ENCODE data around the gene EMC6. TPM values are rescaled to one million over a fixed set of nuclear protein-coding genes. Genes with fewer than 3 reads are reported as not detected.

Gene EMC6
- total RNA-seq (2014; rRNA removed; shearing (Covaris generic)), result 36.5 and 41.5 TPM in 2 replicates

DNA sequence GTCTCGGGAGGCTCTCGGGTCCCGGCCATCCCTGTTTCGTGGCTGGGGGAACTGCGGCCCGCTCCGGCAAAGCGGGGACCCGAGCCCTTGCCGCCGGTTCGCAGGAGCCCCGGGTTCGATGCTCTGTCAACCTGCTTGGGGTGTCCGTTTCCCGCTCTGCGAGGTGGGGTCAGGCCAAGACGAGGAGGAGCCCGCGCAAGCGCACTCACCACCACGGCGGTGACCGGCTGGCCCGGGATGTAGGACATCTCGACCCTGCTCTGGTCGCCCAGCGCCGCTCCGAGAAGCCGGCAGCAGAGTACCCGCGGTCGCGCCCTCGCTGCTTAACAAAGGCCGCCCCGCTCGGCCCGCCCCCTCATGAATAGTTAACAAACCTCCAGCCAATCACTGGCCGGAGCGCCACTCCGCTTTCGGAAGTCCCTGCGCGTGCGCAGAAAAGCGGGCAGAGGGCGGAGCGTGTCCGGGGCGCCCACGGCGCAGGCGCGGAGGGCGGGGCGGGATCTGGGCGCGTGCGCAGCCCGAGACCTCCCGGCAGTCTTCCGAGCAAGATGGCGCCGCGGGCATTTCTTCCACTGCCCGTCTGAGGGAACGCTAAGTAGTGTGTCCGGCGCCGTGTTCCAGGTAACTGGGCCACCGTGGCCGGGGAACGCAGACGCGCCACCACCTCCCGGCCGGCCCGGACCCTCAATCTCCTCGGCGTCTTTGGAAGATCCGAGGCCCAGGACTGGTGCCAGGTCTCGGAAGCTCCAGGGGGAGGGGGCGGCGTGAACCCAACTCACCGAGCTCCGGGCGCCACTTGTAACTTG is at the start of gene EMC6, which contains the start of gene TAX1BP3:
EMC6 (plus strand) TSS at position 534 of the 806 bp plus-strand sequence. CDS start 335 bp downstream, outside the sequence.
TAX1BP3 (minus strand) TSS at position 300 of the 806 bp plus-strand sequence; CDS start at position 248, 52 bp downstream.
- peak; percentile 96 for DNase-seq (ENCODE audit: low read depth)

- DNase-seq (ENCODE audit: low read depth), result no peak
Measured at GRCh38 chr17:3621146-3621720, 47.4 kb upstream of the EMC6 start.

GRCh38 chr17:3622977-3623594 is 45.5 kb upstream of the EMC6 start:
- no peak for DNase-seq (ENCODE audit: low read depth)

- DNase-seq (ENCODE audit: low read depth), result no peak
Measured at GRCh38 chr17:3626831-3627768, 41.5 kb upstream of the EMC6 start.

GRCh38 chr17:3627769-3628167 is 40.8 kb upstream of the EMC6 start:
- no peak for DNase-seq (ENCODE audit: low read depth)

DNA sequence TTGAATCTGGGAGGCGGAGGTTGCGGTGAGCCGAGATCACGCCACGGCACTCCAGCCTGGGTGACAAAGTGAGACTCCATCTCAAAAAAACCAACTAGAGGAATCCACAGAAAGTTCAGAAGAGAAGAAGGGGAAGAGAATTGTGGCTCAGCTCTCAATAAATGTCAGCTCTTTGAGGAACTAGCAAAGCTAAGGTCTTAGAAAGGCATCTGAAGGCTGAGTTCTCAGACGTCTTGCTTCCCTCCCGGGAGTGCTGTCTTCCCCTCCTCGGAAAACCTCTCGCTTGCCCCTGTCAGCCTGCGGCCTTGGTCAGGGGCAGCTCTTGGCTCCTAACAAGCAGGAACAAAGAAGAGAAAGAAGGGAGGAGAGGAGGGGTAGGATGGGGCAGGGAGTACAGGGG is 37.8 kb upstream of the EMC6 start:
- DNase-seq (ENCODE audit: low read depth), result no peak

DNA sequence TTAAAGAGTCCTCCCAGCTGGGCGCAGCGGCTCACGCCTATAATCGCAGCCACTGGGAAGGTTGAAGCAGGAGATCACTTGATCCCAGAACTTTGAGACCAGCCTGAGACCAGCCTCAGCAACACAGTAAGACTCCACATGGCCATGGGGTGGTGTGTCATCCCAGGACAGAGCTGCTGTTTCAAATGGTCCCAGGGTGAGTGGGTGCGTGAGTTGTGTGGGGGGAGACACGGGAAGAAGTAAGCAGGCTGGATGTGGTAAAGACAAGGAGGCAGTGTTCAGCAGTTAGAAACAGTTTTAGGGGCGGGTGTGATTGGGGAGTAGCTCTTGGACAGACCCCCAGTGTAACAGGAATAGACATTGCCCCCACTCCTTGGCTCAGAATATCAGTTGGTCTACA is 36.3 kb upstream of the EMC6 start:
- DNase-seq (ENCODE audit: low read depth), result no peak

GRCh38 chr17:3635474-3636153 is 33.0 kb upstream of the EMC6 start:
- DNase-seq (ENCODE audit: low read depth), result peak; percentile 13

DNA sequence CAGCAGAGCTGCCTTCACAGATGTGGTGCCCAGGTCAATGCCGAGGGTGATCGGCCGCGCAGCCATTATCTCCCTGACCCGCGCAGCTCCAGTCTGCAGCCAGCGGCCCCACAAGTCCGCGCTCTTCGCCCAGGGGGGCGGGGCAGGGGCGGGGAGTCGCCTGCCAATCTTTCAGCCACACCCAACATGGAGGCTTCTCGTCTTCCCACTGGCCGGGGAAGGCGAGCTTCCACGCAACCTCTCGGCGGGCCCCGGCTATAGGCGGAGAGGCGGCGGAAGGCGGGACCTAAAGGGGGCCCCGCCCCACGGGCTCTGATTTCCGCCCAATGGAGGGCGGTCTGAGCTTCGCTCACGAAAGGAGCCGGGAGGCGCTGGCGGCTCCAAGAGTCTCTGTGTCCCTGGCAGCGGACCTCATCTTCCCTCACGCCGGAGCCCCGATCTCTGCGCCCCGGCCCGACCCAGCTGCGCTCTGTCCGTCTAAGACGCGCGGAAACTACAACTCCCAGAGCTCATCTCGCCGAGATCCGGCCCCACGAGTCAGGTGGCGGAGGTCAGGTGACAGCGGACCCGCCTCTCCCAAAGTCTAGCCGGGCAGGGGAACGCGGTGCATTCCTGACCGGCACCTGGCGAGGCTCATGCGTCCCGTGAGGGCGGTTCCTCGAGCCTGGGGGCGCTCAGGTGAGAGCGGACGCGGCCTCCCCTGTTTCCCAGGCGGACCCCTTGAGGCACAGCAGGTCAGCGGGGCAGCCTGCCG is 32.3 kb upstream of the EMC6 start, which contains the start of the genes CTNS and SHPK:
CTNS (plus strand) TSS at position 607 of the 754 bp plus-strand sequence. CDS start 3,447 bp downstream, outside the sequence.
SHPK (minus strand) TSS at position 97 of the 754 bp plus-strand sequence; CDS start at position 66, 31 bp downstream.
- peak; percentile 95 for DNase-seq (ENCODE audit: low read depth)

GRCh38 chr17:3636908-3637373 is 31.7 kb upstream of the EMC6 start:
- no peak for DNase-seq (ENCODE audit: low read depth)

- peak; percentile 37 for DNase-seq (ENCODE audit: low read depth)
Measured at GRCh38 chr17:3639981-3640596, 28.5 kb upstream of the EMC6 start.

GRCh38 chr17:3641014-3641413 is 27.6 kb upstream of the EMC6 start:
- DNase-seq (ENCODE audit: low read depth), result no peak

DNA sequence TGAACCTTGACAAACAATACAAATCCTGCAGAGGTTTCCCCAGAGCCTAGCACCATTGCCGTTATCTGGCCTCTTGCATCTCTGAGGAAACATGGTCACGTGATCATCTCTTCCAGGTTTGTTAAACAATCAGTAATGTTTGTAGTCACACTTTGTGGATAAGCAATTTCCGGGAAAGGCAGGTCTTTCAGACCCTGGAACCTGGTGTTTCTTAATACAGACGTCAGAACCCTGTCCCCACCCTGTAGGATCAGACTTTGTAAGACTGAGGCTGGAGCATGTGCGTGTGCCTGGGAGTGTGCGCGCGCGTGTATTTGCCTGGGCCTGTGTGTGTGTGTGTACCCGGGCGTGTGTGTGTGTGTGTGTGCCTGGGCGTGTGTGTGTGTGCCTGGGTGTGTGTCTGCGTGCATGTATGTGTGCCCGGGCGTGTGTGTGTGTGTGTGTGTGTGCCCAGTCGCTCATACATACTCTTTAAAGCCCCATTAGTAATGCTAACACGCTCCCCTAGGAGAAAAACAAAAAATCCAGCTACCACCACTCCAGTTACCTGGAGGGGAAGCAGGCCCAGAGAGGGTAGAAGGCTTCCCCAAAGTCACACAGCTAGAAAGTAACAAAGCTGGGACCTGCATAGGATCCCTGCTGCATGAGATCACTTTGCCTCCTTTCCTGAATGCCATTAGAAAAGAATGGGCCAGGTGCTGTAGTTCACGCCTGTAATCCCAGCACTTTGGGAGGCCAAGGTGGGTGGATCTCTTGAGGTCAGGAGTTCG is 26.7 kb upstream of the EMC6 start:
- no peak for DNase-seq (ENCODE audit: low read depth)

DNA sequence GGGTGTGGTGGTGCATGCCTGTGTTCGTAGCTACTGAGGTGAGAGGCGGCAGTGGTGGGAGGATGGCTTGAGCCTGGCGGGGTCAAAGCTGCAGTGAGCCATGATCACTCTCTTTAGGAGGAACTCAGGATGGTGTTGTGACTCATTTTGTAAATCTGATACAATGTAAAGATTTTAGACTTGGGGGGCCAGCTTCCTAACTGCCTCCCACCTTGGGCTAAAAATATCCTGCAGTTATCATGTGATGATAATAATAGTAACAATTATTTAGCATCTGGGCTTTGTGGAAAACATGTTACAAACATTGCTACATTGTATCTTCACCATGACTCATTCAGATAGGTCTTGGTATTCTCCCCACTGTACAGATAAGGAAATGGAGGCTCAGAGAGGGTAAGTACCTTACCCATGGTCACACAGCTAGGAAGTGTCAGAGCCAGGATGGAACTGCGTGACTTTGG is 24.7 kb upstream of the EMC6 start:
- DNase-seq (ENCODE audit: low read depth), result no peak

- no peak for DNase-seq (ENCODE audit: low read depth)
Measured at GRCh38 chr17:3645310-3645709, 23.3 kb upstream of the EMC6 start.

GRCh38 chr17:3647251-3647650 is 21.4 kb upstream of the EMC6 start:
- DNase-seq (ENCODE audit: low read depth), result no peak

GRCh38 chr17:3647769-3648555 is 20.6 kb upstream of the EMC6 start:
- peak; percentile 51 for DNase-seq (ENCODE audit: low read depth)

GRCh38 chr17:3655766-3656165 is 12.8 kb upstream of the EMC6 start:
- DNase-seq (ENCODE audit: low read depth), result no peak

All from M059J (cell line).